Stimulated activated CD4-positive, alpha-beta T cell treated with anti-CD3 and anti-CD28 coated beads, Interleukin-12 subunit alpha, Interleukin-12 subunit beta, amount 100 ng/mL, for 48 hours (primary cell): Measurements from ENCODE around the gene FUS.
"Not testable (repeated sequence)": the region's sequence is repeated elsewhere in the genome, so short reads cannot be mapped to it uniquely, and the experiment has no call there.

Source experiments
- DNase-seq, 3 donors: peaks; one replicate each; pipeline ENCODE4 v3.0.0-alpha.2; 2020; ENCODE audit warnings: low read depth in 2 of 3, low spot score in 1 of 3

The FUS gene

GRCh38 chr16:31143694-31144148 is 36.2 kb upstream of the FUS start:
- no peak for DNase-seq

- DNase-seq, result not testable (repeated sequence)
Measured at GRCh38 chr16:31144418-31144817, 35.5 kb upstream of the FUS start.

GRCh38 chr16:31145398-31145990 is 34.4 kb upstream of the FUS start:
- DNase-seq, result no peak

- DNase-seq, result no peak
Measured at GRCh38 chr16:31147574-31147973, 32.4 kb upstream of the FUS start.

GRCh38 chr16:31148281-31148728 is 31.6 kb upstream of the FUS start:
- no peak for DNase-seq

- DNase-seq, result no peak
Measured at GRCh38 chr16:31148896-31149295, 31.0 kb upstream of the FUS start.

GRCh38 chr16:31149332-31149731 is 30.6 kb upstream of the FUS start:
- no peak for DNase-seq

- no peak for DNase-seq
Measured at GRCh38 chr16:31149894-31150890, 29.7 kb upstream of the FUS start, which contains the start of gene PRSS36. Gene PRSS36 (minus strand): TSS chr16:31150066. CDS start chr16:31150035, 31 bp downstream.

GRCh38 chr16:31150976-31151375 is 29.0 kb upstream of the FUS start:
- DNase-seq, result not testable (repeated sequence)

GRCh38 chr16:31157136-31157535 is 22.8 kb upstream of the FUS start:
- DNase-seq, result no peak

- no peak for DNase-seq
Measured at GRCh38 chr16:31167315-31167714, 12.6 kb upstream of the FUS start.

- no peak for DNase-seq
Measured at GRCh38 chr16:31168848-31169247, 11.1 kb upstream of the FUS start.

- not testable (repeated sequence) for DNase-seq
Measured at GRCh38 chr16:31170048-31170447, 9.9 kb upstream of the FUS start.

GRCh38 chr16:31177136-31177535 is 2.8 kb upstream of the FUS start:
- DNase-seq, result peak in 1 of 3 donors; percentile 47

GRCh38 chr16:31179219-31179746 is 656 bp upstream of the FUS start:
- no peak for DNase-seq

GRCh38 chr16:31181102-31181830 is 1.3 kb downstream of the FUS start:
- peak in 1 of 3 donors; percentile 35 for DNase-seq

- DNase-seq, result no peak
Measured at GRCh38 chr16:31182391-31182790, 2.5 kb downstream of the FUS start.

- DNase-seq, result no peak
Measured at GRCh38 chr16:31183432-31184428, 3.8 kb downstream of the FUS start.

- no peak for DNase-seq
Measured at GRCh38 chr16:31184888-31185287, 4.9 kb downstream of the FUS start.

GRCh38 chr16:31185339-31185738 is 5.4 kb downstream of the FUS start:
- DNase-seq, result no peak
